DOHH2 (cell line): ENCODE measurements around the gene ZNF804B.

ENCODE experiments used
- H3F3A ChIP-seq: fragments of 200-600 bp; sonication (generic), shearing (Covaris generic); 2 replicates; pipeline ENCODE4 v1.6.0; 2016; ENCODE audit warnings: antibody characterized with exemption, mild to moderate bottlenecking; ENCODE audit not compliant: control insufficient read depth, insufficient read depth
- H3K27ac ChIP-seq: fragments of 200-600 bp; sonication (generic); 2 replicates; pipeline ENCODE4 v1.5.1; 2014; ENCODE audit warnings: low read depth, mild to moderate bottlenecking, low read length, moderate library complexity
- H3K27me3 ChIP-seq: fragments of 200-600 bp; sonication (generic); 2 replicates; pipeline ENCODE4 v1.6.1; 2014; ENCODE audit warnings: mild to moderate bottlenecking, low read length, mixed read lengths; ENCODE audit not compliant: control insufficient read depth
- H3K36me3 ChIP-seq: fragments of 200-600 bp; sonication (generic); 2 replicates; pipeline ENCODE4 v1.6.1; 2014; ENCODE audit warnings: mild to moderate bottlenecking, low read length, moderate library complexity, mixed read lengths; ENCODE audit not compliant: control insufficient read depth
- H3K4me1 ChIP-seq: fragments of 200-600 bp; sonication (generic); 2 replicates; pipeline ENCODE4 v1.6.1; 2014; ENCODE audit warnings: mild to moderate bottlenecking, low read length, mixed read lengths; ENCODE audit not compliant: control insufficient read depth
- H3K4me2 ChIP-seq: fragments of 200-600 bp; sonication (generic); 2 replicates; pipeline ENCODE4 v1.6.0; 2014; ENCODE audit warnings: mild to moderate bottlenecking, low read length, moderate library complexity
- H3K4me3 ChIP-seq: fragments of 200-600 bp; sonication (generic); 2 replicates; pipeline ENCODE4 v1.5.1; 2014; ENCODE audit warnings: mild to moderate bottlenecking, low read length, mixed read lengths
- H3K79me2 ChIP-seq: fragments of 200-600 bp; sonication (generic); 2 replicates; pipeline ENCODE4 v1.6.1; 2014; ENCODE audit warnings: mild to moderate bottlenecking, low read length, mixed read lengths; ENCODE audit not compliant: control insufficient read depth
- H3K9me2 ChIP-seq: fragments of 200-600 bp; sonication (generic); replicated peaks from 2 replicates; pipeline ENCODE4 v1.6.1; 2014; ENCODE audit warnings: mild to moderate bottlenecking, low read length, mixed read lengths; ENCODE audit not compliant: control insufficient read depth
- H3K9me3 ChIP-seq: fragments of 200-600 bp; sonication (generic); 2 replicates; pipeline ENCODE4 v1.6.1; 2014; ENCODE audit warnings: antibody characterized with exemption, low read length, mixed read lengths; ENCODE audit not compliant: control insufficient read depth, insufficient read depth
- H4K20me1 ChIP-seq: fragments of 200-600 bp; sonication (generic); 2 replicates; pipeline ENCODE4 v1.6.0; 2014; ENCODE audit warnings: low read depth, mild to moderate bottlenecking, antibody characterized with exemption, low read length, moderate library complexity; ENCODE audit not compliant: control insufficient read depth, insufficient read depth
- CTCF ChIP-seq: fragments of 200-600 bp; sonication (generic); IDR thresholded peaks from one replicate; pipeline ENCODE4 v1.5.1; 2014; ENCODE audit warnings: antibody characterized with exemption, mild to moderate bottlenecking, low read depth, low read length; ENCODE audit not compliant: poor library complexity, severe bottlenecking
- EZH2phosphoT487 ChIP-seq: fragments of 200-600 bp; sonication (generic); IDR thresholded peaks from 2 replicates; pipeline ENCODE4 v1.6.1; 2017; ENCODE audit warnings: borderline replicate concordance, mild to moderate bottlenecking, antibody characterized with exemption, low read length, moderate library complexity, mixed read lengths

The ZNF804B gene

GRCh38 chr7:88801046-88801445 lies 41.5 kb downstream of the ZNF804B start:
- no peak for TF ChIP-seq CTCF
- no peaks in the 10 kb centered on the region for H3F3A ChIP-seq
- no peaks in the 10 kb centered on the region for H3K9me2 ChIP-seq
- H3K4me2 ChIP-seq = no peak overlapping the region
- H3K79me2 ChIP-seq = no peaks in the 10 kb centered on the region
- H3K9me3 ChIP-seq = no peaks in the 10 kb centered on the region
- no peak overlapping the region for H3K4me3 ChIP-seq
- no peaks in the 10 kb centered on the region for H3K36me3 ChIP-seq
- no peak overlapping the region for H3K27ac ChIP-seq
- H3K4me1 ChIP-seq = no peaks in the 10 kb centered on the region
- no peaks in the 10 kb centered on the region for H3K27me3 ChIP-seq
- no peaks in the 10 kb centered on the region for H4K20me1 ChIP-seq

- TF ChIP-seq CTCF (no peak), EZH2phosphoT487 (no peak)
- Histone ChIP-seq H3K4me2 (no peak overlapping the region), H3K27ac (no peak overlapping the region), H3K4me1 (no peaks in the 10 kb centered on the region), H4K20me1 (no peaks in the 10 kb centered on the region), H3K36me3 (no peaks in the 10 kb centered on the region), H3K9me3 (no peaks in the 10 kb centered on the region), H3F3A (no peaks in the 10 kb centered on the region), H3K27me3 (no peaks in the 10 kb centered on the region), H3K9me2 (no peaks in the 10 kb centered on the region), H3K4me3 (no peak overlapping the region), H3K79me2 (no peaks in the 10 kb centered on the region)
Measured at GRCh38 chr7:88806280-88807037, 47.0 kb downstream of the ZNF804B start.

- TF ChIP-seq EZH2phosphoT487 = no peak
- TF ChIP-seq CTCF = no peak
- H3K4me3 ChIP-seq = no peak overlapping the region
Measured at GRCh38 chr7:88818552-88818951, 59.1 kb downstream of the ZNF804B start.

More at GRCh38 chr7:88818552-88818951, 59.1 kb downstream of the ZNF804B start:
- H3K36me3 ChIP-seq = no peaks in the 10 kb centered on the region
- no peaks in the 10 kb centered on the region for H3F3A ChIP-seq
- no peaks in the 10 kb centered on the region for H3K9me3 ChIP-seq
- no peak overlapping the region for H3K27ac ChIP-seq
- no peaks in the 10 kb centered on the region for H3K4me1 ChIP-seq
- H3K4me2 ChIP-seq = no peak overlapping the region
- no peaks in the 10 kb centered on the region for H3K27me3 ChIP-seq
- H4K20me1 ChIP-seq = no peaks in the 10 kb centered on the region
- no peaks in the 10 kb centered on the region for H3K9me2 ChIP-seq
- H3K79me2 ChIP-seq = no peaks in the 10 kb centered on the region
